ENCODE measurements around the gene PMIS2.
"Not testable (repeated sequence)": the region's sequence is repeated elsewhere in the genome, so short reads cannot be mapped to it uniquely, and the experiment has no call there.

The PMIS2 gene

DNA sequence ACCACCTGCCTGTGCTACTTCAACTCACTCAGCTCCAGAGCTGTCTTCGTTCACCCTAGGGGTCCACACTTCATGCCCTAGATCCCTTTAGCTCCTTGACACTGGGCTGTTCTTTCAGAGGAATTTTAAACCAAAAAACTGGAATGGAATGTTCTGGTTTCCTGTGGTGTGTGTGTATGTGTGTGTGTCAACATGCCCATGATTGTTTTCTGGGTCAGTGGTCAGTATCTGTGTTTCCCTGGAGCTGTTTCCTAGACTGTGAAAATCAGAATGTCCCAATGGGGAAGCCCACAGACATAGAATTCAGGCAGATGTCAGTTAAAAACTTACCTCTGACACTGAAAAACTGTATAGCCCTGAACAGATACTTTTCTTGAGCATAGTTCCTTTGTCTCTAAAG, 1.3 kb downstream of the PMIS2 start:
- FAIRE-seq = no peak
- no peak for DNase-seq (ENCODE audit: insufficient read length, low spot score)

DNA sequence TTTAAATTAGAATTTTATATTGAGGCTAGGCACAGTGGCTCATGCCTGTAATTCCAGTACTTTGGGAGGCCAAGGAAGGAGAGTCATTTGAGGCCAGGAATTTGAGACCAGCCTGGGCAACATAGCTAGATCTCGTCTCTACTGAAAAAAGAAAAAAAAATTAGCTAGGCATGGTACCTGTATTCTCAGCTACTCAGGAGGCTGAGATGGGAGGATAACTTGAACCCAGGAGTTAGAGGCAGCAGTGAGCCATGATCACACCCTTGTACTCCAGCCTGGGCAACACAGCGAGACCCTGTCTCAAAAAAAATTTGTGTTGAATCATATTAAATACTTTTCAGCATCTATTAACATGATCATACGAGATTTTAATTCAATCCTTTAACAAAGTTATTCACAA, 4.9 kb downstream of the PMIS2 start:
- FAIRE-seq (no peak), DNase-seq (ENCODE audit: insufficient read length, low spot score) (no peak)

- FAIRE-seq (peak; percentile 84), DNase-seq (ENCODE audit: insufficient read length, low spot score) (peak; percentile 45)
Observed at GRCh38 chr19:35592226-35592625, 6.3 kb downstream of the PMIS2 start.

DNA sequence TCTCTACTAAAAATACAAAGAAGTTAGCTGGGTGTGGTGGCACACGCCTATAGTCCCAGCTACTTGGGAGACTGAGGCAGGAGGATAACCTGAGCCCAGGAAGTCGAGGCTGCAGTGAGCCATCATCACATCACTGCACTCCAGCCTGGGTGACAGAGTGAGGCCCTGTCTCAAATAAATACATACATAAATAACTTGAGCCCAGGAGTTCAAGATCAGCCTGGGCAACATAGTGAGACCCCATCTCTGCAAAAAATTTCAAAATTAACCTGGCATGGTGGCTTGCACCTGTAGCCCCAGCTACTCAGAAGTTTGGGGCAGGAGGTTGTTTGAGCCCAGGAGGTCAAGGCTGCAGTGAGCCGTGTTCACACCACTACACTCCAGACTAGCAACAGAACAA, 9.1 kb downstream of the PMIS2 start:
- not testable (repeated sequence) for DNase-seq (ENCODE audit: insufficient read length, low spot score); FAIRE-seq

GRCh38 chr19:35595928-35596327, 10.0 kb downstream of the PMIS2 start:
- FAIRE-seq = no peak

GRCh38 chr19:35596366-35596999, 10.5 kb downstream of the PMIS2 start:
- FAIRE-seq (peak; percentile 59), DNase-seq (ENCODE audit: insufficient read length, low spot score) (peak; percentile 65)

More at GRCh38 chr19:35595928-35596327, 10.0 kb downstream of the PMIS2 start:
- DNase-seq (ENCODE audit: insufficient read length, low spot score) = no peak

GRCh38 chr19:35601971-35602370, 16.0 kb downstream of the PMIS2 start:
- no peak for DNase-seq (ENCODE audit: insufficient read length, low spot score)
- FAIRE-seq = no peak

DNA sequence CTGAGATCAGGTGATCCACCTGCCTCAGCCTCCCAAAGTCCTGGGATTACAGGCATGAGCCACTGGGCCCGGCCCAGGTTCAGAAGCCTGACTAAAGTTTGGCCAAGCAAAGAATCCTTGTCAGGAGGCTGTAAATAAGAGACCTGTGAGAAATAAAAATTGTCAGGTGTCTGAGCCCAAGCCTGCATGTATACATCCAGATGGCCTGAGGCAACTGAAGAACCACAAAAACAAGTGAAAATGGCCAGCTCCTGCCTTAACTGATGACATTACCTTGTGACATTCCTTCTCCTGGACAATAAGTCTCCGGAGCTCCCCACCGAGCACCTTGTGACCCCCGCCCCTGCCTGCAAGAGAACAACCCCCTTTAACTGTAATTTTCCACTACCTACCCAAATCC, 18.5 kb downstream of the PMIS2 start:
- FAIRE-seq; DNase-seq (ENCODE audit: insufficient read length, low spot score): not testable (repeated sequence)

DNA sequence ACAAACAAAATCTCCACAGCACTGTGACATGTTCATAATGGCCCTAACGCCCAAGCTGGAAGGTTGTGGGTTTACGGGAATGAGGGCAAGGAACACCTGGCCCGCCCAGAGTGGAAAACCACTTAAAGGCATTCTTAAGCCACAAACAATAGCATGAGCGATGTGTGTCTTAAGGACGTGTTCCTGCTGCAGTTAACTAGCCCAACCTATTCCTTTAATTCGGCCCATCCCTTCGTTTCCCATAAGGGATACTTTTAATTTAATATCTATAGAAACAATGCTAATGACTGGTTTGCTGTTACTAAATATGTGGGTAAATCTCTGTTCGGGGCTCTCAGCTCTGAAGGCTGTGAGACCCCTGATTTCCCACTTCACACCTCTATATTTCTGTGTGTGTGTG, 21.2 kb downstream of the PMIS2 start:
- not testable (repeated sequence) for DNase-seq (ENCODE audit: insufficient read length, low spot score); FAIRE-seq

DNA sequence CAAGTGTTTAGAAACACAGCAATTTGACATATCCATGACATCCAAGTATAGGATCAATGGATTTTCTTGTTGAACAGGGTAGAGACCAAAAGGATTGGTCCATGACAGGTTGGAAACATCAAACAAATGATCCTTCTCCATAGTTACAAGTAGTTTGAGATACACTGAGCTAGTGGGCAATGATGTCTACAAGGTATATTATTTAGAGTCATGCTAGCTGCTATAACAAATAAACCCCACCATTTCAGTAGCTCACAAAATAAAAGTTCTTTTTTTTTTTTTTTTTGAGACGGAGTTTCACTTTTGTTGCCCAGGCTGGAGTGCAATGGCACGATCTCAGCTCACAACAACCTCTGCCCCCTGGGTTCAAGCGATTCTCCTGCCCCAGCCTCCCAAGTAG, 21.7 kb downstream of the PMIS2 start:
- FAIRE-seq = no peak
- no peak for DNase-seq (ENCODE audit: insufficient read length, low spot score)

GRCh38 chr19:35608251-35608650, 22.3 kb downstream of the PMIS2 start:
- peak; percentile 83 for FAIRE-seq

GRCh38 chr19:35609851-35610353, 23.9 kb downstream of the PMIS2 start:
- DNase-seq (ENCODE audit: insufficient read length, low spot score) (peak; percentile 27), FAIRE-seq (peak; percentile 72)

More at GRCh38 chr19:35608251-35608650, 22.3 kb downstream of the PMIS2 start:
- DNase-seq (ENCODE audit: insufficient read length, low spot score) = no peak

DNA sequence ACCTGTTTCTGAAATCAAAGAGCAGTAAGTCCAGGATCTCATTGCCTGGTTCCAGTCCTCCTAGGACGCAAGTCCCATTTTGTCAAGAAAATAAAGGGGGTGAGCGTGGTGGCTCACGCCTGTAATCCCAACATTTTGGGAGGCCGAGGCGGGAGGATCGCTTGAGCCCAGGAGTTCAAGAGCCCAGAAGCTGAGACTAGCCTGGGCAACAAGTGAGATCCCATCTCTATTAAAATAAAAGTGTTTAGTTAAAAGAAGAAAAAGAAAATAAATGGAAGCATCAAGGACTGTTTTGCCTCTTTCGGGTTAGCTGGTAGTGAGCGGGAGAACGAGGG, 26.2 kb downstream of the PMIS2 start:
- DNase-seq (ENCODE audit: insufficient read length, low spot score) (no peak), FAIRE-seq (no peak)

DNA sequence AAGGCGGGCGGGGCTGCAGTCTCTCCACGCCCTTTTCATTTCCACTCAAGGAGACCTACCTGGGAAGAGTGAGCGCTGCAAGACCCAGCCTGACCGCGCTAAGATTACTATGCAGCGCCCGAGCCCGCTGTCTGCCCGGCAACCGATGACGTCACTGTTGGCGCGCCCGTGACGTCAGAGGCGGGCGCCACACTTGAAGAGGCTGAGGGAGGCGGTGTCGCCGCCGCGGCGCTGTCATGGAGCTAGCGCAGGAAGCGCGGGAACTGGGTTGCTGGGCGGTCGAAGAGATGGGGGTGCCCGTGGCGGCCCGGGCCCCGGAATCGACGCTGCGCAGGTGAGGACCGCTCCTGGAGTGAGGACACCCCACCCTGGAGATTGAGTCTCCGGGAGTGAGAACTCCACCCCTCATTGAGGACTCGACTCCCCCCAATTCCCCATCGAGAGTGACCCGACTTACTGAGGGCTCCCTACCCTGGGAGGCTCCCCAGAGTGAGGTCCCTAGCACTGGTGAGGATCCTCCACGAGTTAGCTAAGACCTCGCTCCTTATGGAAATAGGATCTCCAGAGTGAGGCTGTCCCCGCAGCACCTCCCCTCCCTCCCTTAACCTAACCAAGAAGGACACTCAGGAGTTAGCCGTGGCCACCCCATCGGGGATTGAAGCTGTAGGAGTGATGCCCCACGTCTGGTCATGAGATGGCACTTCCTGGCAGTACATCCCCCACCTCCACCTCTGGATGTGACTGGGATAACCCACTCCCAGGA, 26.8 kb downstream of the PMIS2 start, which contains the start of gene HAUS5:
Gene HAUS5, plus strand, starts transcription at position 177 of the 763 bp plus-strand sequence. Its CDS starts 60 bp downstream, at position 237.
- DNase-seq (ENCODE audit: insufficient read length, low spot score) (peak; percentile 91), FAIRE-seq (peak; percentile 99)

GRCh38 chr19:35613574-35613973, 27.6 kb downstream of the PMIS2 start:
- no peak for FAIRE-seq
- no peak for DNase-seq (ENCODE audit: insufficient read length, low spot score)

DNA sequence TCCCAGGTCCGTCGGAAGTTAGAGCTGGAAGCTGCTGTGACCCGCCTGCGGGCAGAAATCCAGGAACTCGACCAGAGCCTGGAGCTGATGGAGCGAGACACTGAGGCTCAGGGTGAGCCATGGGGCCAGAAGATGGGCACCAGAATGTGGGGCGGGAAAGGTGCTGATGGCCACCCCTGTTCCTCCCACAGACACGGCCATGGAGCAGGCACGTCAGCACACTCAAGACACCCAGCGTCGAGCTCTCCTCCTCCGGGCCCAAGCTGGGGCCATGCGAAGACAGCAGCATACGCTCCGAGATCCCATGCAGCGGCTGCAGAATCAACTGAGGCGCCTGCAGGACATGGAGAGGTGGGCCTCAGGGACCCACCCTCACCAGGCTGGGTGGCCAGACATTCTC, 29.1 kb downstream of the PMIS2 start:
- DNase-seq (ENCODE audit: insufficient read length, low spot score) (no peak), FAIRE-seq (no peak)

DNA sequence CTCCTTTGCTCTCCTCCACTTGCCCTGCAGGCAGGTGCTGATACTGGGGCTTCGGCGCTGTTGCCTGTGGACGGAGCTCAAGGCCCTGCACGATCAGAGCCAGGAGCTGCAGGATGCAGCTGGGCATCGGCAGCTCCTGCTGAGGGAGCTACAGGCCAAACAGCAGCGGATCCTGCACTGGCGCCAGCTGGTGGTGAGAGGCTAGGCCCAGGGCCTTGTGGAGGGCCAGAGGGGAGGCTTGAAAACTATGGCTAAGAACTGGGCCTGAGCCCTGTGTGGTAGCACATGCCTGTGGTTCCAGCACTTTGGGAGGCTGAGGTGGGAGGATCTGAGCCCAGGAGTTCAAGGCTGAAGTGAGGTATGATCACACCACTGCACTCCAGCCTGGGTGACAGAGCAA, 32.9 kb downstream of the PMIS2 start:
- FAIRE-seq (no peak), DNase-seq (ENCODE audit: insufficient read length, low spot score) (no peak)

DNA sequence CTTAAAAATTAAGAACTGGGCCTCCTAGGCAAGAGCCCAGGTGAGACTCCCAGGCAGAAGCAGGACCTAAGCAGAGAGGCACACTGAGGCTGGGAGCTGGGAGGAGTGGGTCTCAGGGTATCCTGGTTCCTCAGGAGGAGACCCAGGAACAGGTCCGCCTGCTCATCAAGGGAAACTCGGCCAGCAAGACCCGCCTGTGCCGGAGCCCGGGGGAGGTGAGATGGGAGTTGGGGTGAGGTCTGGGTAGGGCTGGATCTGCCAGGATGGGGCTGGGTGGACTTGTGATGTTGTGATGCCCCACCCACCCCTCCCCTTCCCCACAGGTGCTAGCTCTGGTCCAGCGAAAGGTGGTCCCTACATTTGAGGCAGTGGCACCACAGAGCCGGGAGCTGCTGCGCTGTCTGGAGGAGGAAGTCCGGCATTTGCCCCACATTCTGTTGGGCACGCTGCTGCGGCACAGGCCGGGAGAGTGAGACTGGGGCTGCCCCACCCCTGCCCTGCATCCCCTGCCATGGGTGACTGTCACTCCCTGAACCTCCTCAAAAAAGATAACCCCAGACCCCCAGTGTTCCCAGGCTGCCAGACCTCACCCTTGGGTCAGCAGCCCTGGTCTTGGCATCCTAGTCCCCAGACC, 33.4 kb downstream of the PMIS2 start:
- FAIRE-seq (no peak), DNase-seq (ENCODE audit: insufficient read length, low spot score) (no peak)

- DNase-seq (ENCODE audit: insufficient read length, low spot score) (no peak), FAIRE-seq (no peak)
Observed at GRCh38 chr19:35620001-35620400, 34.0 kb downstream of the PMIS2 start.

GRCh38 chr19:35621708-35622107, 35.7 kb downstream of the PMIS2 start:
- DNase-seq (ENCODE audit: insufficient read length, low spot score) (no peak), FAIRE-seq (no peak)

DNA sequence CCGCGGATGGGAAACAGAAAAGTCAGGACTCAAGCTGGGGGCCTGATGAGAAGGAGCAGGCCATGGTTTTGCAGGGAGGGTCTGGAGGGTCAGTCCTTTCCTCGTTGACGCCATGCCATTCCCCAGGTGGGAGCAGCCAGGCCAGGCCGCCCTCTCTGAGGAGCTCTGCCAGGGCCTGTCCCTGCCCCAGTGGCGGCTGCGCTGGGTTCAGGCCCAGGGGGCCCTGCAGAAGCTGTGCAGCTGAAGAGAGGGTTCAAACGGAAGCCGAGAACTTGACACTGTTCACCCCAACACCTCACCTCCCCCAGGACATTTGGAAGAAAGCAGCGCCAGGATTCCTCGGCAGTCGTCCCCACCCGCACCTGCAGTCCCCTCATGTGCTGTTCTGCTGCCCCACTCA, 36.8 kb downstream of the PMIS2 start:
- no peak for DNase-seq (ENCODE audit: insufficient read length, low spot score)
- FAIRE-seq = no peak
